Stimulated activated CD4-positive, alpha-beta T cell treated with anti-CD3 and anti-CD28 coated beads, Interleukin-2, amount 100 ng/mL, for 48 hours (primary cell): ENCODE results near the gene FAM200C.
"Not testable (repeated sequence)": the region's sequence is repeated elsewhere in the genome, so short reads cannot be mapped to it uniquely, and the experiment has no call there.

ENCODE experiments used
- DNase-seq, 2 donors: peaks; one replicate each; pipeline ENCODE4 v3.0.0-alpha.2; 2020

Gene FAM200C

DNA sequence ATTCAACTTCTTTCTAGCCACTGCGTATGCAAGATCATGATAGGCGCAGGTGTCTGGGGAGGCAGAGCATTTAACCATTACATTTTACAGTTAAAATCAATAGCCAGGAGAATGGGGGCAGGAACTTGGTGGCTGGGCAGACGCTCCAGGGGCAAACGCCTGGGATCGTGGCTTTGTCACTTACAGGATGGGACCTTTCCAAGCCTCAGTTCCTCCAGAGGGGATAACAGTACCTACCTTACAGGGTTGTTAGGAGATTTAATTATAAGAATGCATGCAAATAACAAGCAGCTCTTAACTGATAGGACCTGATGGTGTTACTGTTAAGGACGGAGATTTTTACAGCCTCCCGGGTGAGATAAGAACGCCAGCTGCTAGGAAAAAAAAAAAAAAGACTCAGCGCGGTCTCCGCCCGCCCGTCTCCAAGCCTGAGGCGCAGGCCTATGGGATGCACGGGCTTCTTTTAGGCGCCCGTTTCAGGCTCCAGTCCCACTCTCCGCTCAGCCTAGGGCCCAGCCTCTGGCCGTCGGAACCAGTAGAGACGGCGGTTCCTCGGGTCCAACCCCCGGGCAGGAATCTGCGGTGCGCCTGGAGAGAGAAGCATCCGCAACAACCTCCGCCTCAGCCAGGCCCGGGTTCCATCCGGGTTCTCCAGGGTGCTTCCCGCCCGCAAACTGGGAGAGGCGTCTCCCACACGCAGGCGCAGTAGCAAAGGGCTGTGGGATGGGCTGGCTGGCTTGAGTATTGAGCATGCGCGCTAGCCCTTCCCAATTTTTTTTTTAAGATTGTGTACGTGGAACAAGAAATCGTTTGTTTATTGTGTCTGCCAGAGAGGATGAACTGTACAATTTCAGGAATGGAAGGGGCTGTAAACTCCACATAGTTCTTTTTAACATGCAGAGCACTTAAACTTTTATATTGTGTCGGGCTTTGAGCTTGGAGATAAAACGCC lies at the start of gene FAM200C:
FAM200C (minus strand) TSS at position 653 of the 952 bp plus-strand sequence. CDS start 4,564 bp downstream, outside the sequence.
- peak; percentile 56 to 67 for DNase-seq

GRCh38 chr5:160449458-160449857 lies 49.6 kb upstream of the FAM200C start:
- DNase-seq: no peak

- DNase-seq: no peak
Observed at GRCh38 chr5:160448886-160449285, 49.0 kb upstream of the FAM200C start.

DNA sequence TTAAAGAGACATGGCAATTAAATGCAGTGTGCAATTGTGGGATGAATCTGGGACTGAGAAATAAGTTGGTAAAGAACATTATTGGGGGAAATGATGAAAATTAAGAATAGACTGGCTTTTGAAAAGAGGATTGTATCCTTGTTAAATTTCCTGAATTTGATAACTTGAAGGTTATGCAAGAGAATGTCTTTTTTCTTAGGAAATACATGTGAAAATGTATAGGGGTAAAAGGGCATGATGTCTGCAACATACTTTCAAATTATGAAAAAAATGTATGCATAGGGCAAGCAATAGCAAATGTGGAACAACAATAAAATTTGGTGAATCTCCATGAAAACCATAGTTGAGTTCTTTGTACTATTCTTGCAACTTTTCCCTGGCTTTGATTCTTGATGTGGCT lies 45.9 kb upstream of the FAM200C start:
- no peak for DNase-seq

GRCh38 chr5:160445132-160445531 lies 45.3 kb upstream of the FAM200C start:
- DNase-seq: no peak

GRCh38 chr5:160444407-160444806 lies 44.6 kb upstream of the FAM200C start:
- no peak for DNase-seq

DNA sequence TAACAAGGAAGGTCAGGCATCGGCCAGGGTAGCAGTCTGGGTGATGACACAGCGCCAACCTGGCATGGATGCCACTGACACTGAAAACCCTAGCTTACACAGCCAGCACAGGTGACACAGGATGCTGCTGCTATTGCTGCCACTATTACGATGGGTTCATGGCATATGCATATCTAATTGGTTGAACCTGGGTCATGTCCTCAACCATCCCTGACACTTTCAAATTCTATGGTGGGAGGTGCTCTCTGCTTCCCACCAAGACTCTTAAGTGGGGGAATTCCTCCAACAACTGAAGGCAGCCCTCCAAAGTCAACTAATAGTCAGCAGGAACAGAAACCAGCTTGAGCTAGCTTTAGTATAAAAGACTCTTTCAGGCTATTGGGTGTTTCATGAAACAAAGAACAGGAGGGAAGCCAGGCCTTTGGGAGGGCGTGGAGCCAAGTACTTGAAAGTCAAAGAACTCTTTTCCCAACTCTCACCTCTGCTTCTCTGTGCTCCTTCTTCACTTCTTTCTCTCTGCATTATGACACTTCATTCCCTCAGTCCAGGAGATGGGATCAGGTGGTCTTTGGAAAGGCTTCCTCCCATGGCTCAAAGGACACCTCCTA lies 43.1 kb upstream of the FAM200C start:
- no peak for DNase-seq

DNA sequence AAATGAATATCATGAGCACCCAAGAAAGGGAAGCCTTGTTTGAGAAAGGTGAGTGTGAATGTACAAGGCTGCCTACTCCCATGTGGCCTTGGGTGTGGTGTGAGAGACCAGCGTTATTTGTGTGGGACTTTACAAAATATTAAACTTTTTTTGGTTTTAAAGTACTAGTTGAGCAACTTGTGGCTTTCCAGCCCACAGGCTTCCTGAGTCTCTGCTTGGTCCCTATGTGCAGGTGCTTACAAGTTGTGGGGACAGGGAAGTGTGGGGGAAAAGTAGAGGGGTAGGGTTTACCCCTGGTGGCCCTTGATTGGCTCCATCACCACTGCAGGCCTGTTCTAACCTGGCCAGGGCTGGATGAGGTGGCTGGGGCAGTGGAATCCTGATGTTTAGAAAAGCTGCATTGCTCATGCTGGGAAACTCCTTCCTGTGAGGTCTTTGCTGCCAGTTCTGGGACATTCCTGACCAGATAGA lies 41.5 kb upstream of the FAM200C start:
- no peak for DNase-seq

- DNase-seq: peak; percentile 89 to 92
Observed at GRCh38 chr5:160439205-160439600, 39.3 kb upstream of the FAM200C start.

- DNase-seq: peak; percentile 44 to 54
Observed at GRCh38 chr5:160438316-160439204, 38.7 kb upstream of the FAM200C start.

DNA sequence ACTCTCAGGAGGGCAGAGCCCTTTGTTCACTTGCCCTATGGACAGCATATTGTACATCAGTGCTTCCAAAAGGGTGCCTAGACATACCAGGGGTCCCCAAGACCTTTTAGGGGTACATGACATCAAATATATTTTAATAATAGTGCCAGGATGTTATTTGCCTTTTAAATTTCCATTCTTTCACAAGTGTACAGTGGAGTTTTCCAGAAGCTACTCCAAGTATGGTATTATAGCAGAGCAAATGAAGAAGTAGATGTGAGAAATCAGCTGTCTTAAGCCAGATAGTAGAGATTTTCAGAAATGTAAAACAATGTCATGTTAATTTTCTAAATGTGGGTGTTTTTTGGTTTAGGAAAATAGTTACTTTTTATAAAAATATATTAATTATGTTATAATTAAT lies 37.4 kb upstream of the FAM200C start:
- DNase-seq: no peak

GRCh38 chr5:160436661-160437060 lies 36.8 kb upstream of the FAM200C start:
- not testable (repeated sequence) for DNase-seq

DNA sequence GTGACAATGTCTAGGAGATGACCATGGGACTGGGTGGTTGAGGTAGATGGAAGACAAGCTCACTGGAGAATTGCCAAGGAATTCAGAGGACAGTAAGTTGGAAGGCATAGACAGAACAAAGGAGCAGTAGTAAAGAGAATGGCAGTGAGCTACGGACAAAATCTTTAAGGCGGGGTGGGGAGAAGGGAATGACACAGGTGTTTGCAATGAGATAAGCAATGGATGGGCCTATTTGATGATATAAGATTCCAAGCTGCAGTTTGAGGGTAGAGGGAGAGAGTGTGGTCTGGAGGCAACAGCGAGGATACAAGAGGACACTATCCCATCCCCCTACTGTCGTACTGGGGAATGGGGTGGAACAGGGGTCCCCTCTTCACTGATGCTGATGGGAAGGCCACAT lies 36.2 kb upstream of the FAM200C start:
- no peak for DNase-seq

GRCh38 chr5:160435532-160435931 lies 35.7 kb upstream of the FAM200C start:
- no peak for DNase-seq

DNA sequence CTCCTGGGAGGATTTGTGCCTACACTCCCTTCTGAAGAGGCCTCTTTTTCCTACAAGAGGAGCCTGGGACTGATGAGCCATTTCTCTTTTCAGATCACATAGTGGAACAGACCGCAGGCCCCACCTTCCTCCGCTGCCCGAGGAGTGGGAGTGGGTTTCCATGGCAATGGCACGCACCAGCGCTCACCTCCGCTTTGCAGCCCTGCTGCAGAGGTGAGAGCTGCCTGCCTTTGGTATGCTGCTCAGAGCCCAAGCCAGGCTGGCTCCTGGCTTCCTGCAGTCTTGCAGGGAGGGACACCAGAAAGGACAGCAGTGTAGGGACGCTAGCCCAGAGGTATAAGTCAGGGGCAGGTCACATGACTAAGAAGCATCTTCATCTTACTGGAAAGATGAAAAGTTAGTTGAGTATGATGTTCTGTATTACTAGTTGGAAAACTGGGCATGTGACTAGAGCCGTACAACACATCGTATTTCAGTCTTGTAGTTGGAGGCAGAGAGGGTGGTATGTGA lies 34.2 kb upstream of the FAM200C start:
- DNase-seq: no peak

- DNase-seq: no peak
Observed at GRCh38 chr5:160432787-160433186, 32.9 kb upstream of the FAM200C start.

- no peak for DNase-seq
Observed at GRCh38 chr5:160432196-160432595, 32.3 kb upstream of the FAM200C start.

DNA sequence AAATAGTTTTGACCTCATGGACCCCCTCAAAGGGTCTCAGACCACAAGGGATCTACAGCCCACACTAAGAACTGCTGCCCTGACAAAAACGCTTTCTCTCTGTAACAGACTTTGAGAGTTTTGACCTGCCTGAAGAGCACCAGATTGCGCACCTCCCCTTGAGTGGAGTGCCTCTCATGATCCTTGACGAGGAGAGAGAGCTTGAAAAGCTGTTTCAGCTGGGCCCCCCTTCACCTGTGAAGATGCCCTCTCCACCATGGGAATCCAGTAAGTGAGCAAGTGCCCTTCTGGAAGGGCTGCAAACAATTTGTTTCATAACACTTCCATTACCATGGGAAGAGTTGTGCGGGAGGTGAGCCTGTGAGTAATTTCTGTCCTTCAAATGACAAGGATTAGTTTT lies 27.8 kb upstream of the FAM200C start:
- DNase-seq: no peak

- no peak for DNase-seq
Observed at GRCh38 chr5:160423099-160423498, 23.2 kb upstream of the FAM200C start.

- DNase-seq: peak; percentile 88 to 90
Observed at GRCh38 chr5:160421625-160422258, 21.9 kb upstream of the FAM200C start, which contains the start of gene PTTG1. TSS of gene PTTG1 (plus strand) at chr5:160421855. CDS start at chr5:160422313, 458 bp downstream.

DNA sequence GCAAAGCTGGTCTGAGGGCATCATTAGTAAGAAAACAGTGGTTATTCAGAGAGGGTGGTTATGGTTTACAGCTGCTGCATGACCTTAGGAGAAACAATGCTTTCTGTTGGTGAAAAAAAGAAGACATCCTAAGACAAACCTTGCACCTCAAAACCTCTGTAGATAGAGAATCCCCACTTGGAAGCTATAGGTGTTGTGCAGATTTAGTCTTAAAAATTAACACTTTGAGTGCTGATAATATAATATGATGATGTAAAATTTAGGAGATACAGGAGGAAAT lies 20.4 kb upstream of the FAM200C start:
- DNase-seq: no peak
